Measurements from ENCODE around the gene ISCA1.

Gene ISCA1

GRCh38 chr9:86238861-86239770, 43.2 kb downstream of the ISCA1 start:
- peak; percentile 49; the same call in 2 of the 3 replicates for ATAC-seq
- no peak for TF ChIP-seq POU6F1 (CRISPR knock-in tag; IDR thresholded peaks at IDR 0.05; ENCODE audit: borderline replicate concordance, low read depth)
- TF ChIP-seq RARB (CRISPR knock-in tag; IDR thresholded peaks at IDR 0.05) = no peak
- no peak for TF ChIP-seq GLIS3 (CRISPR knock-in tag; IDR thresholded peaks at IDR 0.05)
- TF ChIP-seq TOX (CRISPR knock-in tag; IDR thresholded peaks at IDR 0.05; ENCODE audit: borderline replicate concordance) = no peak
- no peak for TF ChIP-seq SNAI2 (CRISPR knock-in tag; IDR thresholded peaks at IDR 0.05)
- TF ChIP-seq ESRRG (CRISPR knock-in tag; IDR thresholded peaks at IDR 0.05) = no peak
- no peak for TF ChIP-seq CREB5 (CRISPR knock-in tag; IDR thresholded peaks at IDR 0.05; ENCODE audit: low read depth)
- no peak for TF ChIP-seq ZFP3 (CRISPR knock-in tag; IDR thresholded peaks at IDR 0.05)
- no peak for TF ChIP-seq CSDC2 (CRISPR knock-in tag; IDR thresholded peaks at IDR 0.05)
- no peak for TF ChIP-seq ZC3H10 (CRISPR knock-in tag; IDR thresholded peaks at IDR 0.05)

- TF ChIP-seq TOX (CRISPR knock-in tag; IDR thresholded peaks at IDR 0.05; ENCODE audit: borderline replicate concordance) (no peak), ZC3H10 (CRISPR knock-in tag; IDR thresholded peaks at IDR 0.05) (no peak), OSR1 (CRISPR knock-in tag; IDR thresholded peaks at IDR 0.05) (no peak), TSHZ2 (CRISPR knock-in tag; IDR thresholded peaks at IDR 0.05) (no peak), ARNTL (CRISPR knock-in tag; IDR thresholded peaks at IDR 0.05; ENCODE audit: borderline replicate concordance, low read depth) (no peak), ZNF565 (CRISPR knock-in tag; conservative IDR thresholded peaks at IDR 0.05; ENCODE audit: low read depth) (no peak), ZFP30 (CRISPR knock-in tag; IDR thresholded peaks at IDR 0.05) (no peak), PPARA (CRISPR knock-in tag; IDR thresholded peaks at IDR 0.05; ENCODE audit: borderline replicate concordance) (no peak), TCF4 (CRISPR knock-in tag; IDR thresholded peaks at IDR 0.05; ENCODE audit: borderline replicate concordance) (no peak), ZNF8 (CRISPR knock-in tag; IDR thresholded peaks at IDR 0.05) (no peak), POU6F1 (CRISPR knock-in tag; IDR thresholded peaks at IDR 0.05; ENCODE audit: borderline replicate concordance, low read depth) (no peak), ZFP3 (CRISPR knock-in tag; IDR thresholded peaks at IDR 0.05) (no peak), CREB5 (CRISPR knock-in tag; IDR thresholded peaks at IDR 0.05; ENCODE audit: low read depth) (no peak), CSRNP3 (CRISPR knock-in tag; IDR thresholded peaks at IDR 0.05) (no peak), GLIS3 (CRISPR knock-in tag; IDR thresholded peaks at IDR 0.05) (no peak), BACH2 (CRISPR knock-in tag; IDR thresholded peaks at IDR 0.05; ENCODE audit: borderline replicate concordance) (no peak)
- ATAC-seq = no peak
These were observed 51.5 kb downstream of the ISCA1 start for GRCh38 chr9:86230858-86231257.

Data from SK-N-SH treated with all-trans-retinoic acid at 6 μM for 48 hours (cell line).